SK-N-SH (cell line): ENCODE data around the gene IDH2. TPM values are rescaled to one million over a fixed set of nuclear protein-coding genes. Genes with fewer than 3 reads are reported as not detected.

Experiments
- CTCF ChIA-PET: fragments of 300-600, 350-600 bp; formaldehyde crosslinking; extraction: SDS; loops from one replicate; lab custom pipeline; 2021; lab: Yijun Ruan, JAX
- POLR2A ChIA-PET: fragments of 350-600 bp; sonication (Branson Sonifier 250); formaldehyde crosslinking; extraction: SDS; loops from one replicate; lab custom pipeline; 2020; ENCODE audit warnings: antibody characterized with exemption, inconsistent platforms; lab: Yijun Ruan, JAX
- DNase-seq: peaks from one replicate; pipeline ENCODE4 v3.0.0; 2012
- H2AFZ ChIP-seq: fragments of 200-600 bp; sonication (generic); 2 replicates; pipeline ENCODE4 v1.8.1; 2016; ENCODE audit warnings: antibody characterized with exemption, mild to moderate bottlenecking, low read depth
- H3F3A ChIP-seq: fragments of 200-600 bp; sonication (generic); replicated peaks from 2 replicates; pipeline ENCODE3; 2016; ENCODE audit warnings: antibody characterized with exemption, mild to moderate bottlenecking; ENCODE audit not compliant: insufficient read depth
- H3K27ac ChIP-seq, 2 experiments: fragments of 200-500 bp in 1 of 2; fragments of 200-600 bp in 1 of 2; sonication (Bioruptor generic) in 1 of 2; sonication (generic), shearing (Covaris generic) in 1 of 2; 2 replicates each; pipeline versions ENCODE4 v1.5.1 to v1.6.1; 2014 to 2016; ENCODE audit warnings: low read depth in 2 of 2, inconsistent platforms in 1 of 2, low read length in 1 of 2, mild to moderate bottlenecking in 1 of 2, mixed read lengths in 1 of 2
- H3K27me3 ChIP-seq: fragments of 200-600 bp; sonication (generic), shearing (Covaris generic); 2 replicates; pipeline ENCODE4 v1.6.1; 2016; ENCODE audit warnings: mixed run types; ENCODE audit not compliant: insufficient read depth
- H3K36me3 ChIP-seq, 2 experiments: fragments of 200-500 bp in 1 of 2; fragments of 200-600 bp in 1 of 2; sonication (Bioruptor generic) in 1 of 2; sonication (generic) in 1 of 2; replicated peaks in 1 of 2; 2 replicates each; pipeline versions ENCODE3 to v1.5.1; 2014 to 2016; ENCODE audit warnings: low read length in 1 of 2, mild to moderate bottlenecking in 1 of 2; ENCODE audit not compliant: insufficient read depth in 2 of 2, control insufficient read depth in 1 of 2
- H3K4me1 ChIP-seq, 2 experiments: fragments of 200-500 bp in 1 of 2; fragments of 200-600 bp in 1 of 2; sonication (Bioruptor generic) in 1 of 2; sonication (generic), shearing (Covaris generic) in 1 of 2; 2 replicates each; pipeline versions ENCODE4 v1.5.1 to v1.6.1; 2014 to 2016; ENCODE audit warnings: low read depth in 1 of 2, low read length in 1 of 2, mixed run types in 1 of 2; ENCODE audit not compliant: insufficient read depth in 2 of 2, control insufficient read depth in 1 of 2
- H3K4me2 ChIP-seq: fragments of 200-600 bp; sonication (generic), shearing (Covaris generic); 2 replicates; pipeline ENCODE4 v1.6.1; 2017; ENCODE audit warnings: mixed run types
- H3K4me3 ChIP-seq, 2 experiments: fragments of 200-500 bp in 1 of 2; fragments of 200-600 bp in 1 of 2; sonication (Bioruptor generic) in 1 of 2; sonication (generic), shearing (Covaris generic) in 1 of 2; 2 replicates each; pipeline versions ENCODE4 v1.5.1 to v1.8.1; 2014 to 2016; ENCODE audit warnings: low read depth in 2 of 2, inconsistent platforms in 1 of 2, low read length in 1 of 2, mild to moderate bottlenecking in 1 of 2, mixed read lengths in 1 of 2, moderate library complexity in 1 of 2
- H3K79me2 ChIP-seq: fragments of 200-600 bp; sonication (generic); 2 replicates; pipeline ENCODE4 v1.8.1; 2017; ENCODE audit warnings: mild to moderate bottlenecking; ENCODE audit not compliant: insufficient read depth
- H3K9ac ChIP-seq: fragments of 200-600 bp; sonication (generic); 2 replicates; pipeline ENCODE4 v1.6.1; 2017; ENCODE audit warnings: mixed run types
- H3K9me2 ChIP-seq: fragments of 200-600 bp; sonication (generic); 2 replicates; pipeline ENCODE4 v1.6.1; 2017; ENCODE audit warnings: mixed run types
- H3K9me3 ChIP-seq: fragments of 200-600 bp; sonication (generic); 2 replicates; pipeline ENCODE4 v1.6.1; 2017; ENCODE audit warnings: mixed run types, mild to moderate bottlenecking, moderate library complexity
- H4K20me1 ChIP-seq: fragments of 200-600 bp; sonication (generic); 2 replicates; pipeline ENCODE4 v1.6.1; 2017; ENCODE audit warnings: mild to moderate bottlenecking, mixed run types; ENCODE audit not compliant: insufficient read depth
- ELF1 ChIP-seq: IDR thresholded peaks from 2 replicates; pipeline ENCODE4 v1.4.0; 2012
- FOSL2 ChIP-seq: IDR thresholded peaks from 2 replicates; pipeline ENCODE4 v1.4.0; 2012; ENCODE audit warnings: low read depth, mild to moderate bottlenecking, moderate library complexity, borderline replicate concordance
- FOXM1 ChIP-seq: IDR thresholded peaks from 2 replicates; pipeline ENCODE4 v1.4.0; 2012; ENCODE audit warnings: low read depth, mild to moderate bottlenecking
- GABPA ChIP-seq: IDR thresholded peaks from 2 replicates; pipeline ENCODE4 v1.4.0; 2012; ENCODE audit warnings: low read depth, mild to moderate bottlenecking
- JUND ChIP-seq: IDR thresholded peaks from 2 replicates; pipeline ENCODE4 v1.4.0; 2012
- NRF1 ChIP-seq: IDR thresholded peaks from 2 replicates; pipeline ENCODE4 v1.6.1; 2012; ENCODE audit warnings: low read depth, mild to moderate bottlenecking, low read length
- POLR2AphosphoS5 ChIP-seq: IDR thresholded peaks from 2 replicates; pipeline ENCODE4 v1.6.1; 2012; ENCODE audit warnings: low read depth, low read length
- RCOR1 ChIP-seq: fragments of 150-350 bp; IDR thresholded peaks from 2 replicates; pipeline ENCODE4 v1.6.1; 2017; ENCODE audit warnings: antibody characterized with exemption, low read length
- SMC3 ChIP-seq: IDR thresholded peaks from 2 replicates; pipeline ENCODE4 v1.6.1; 2012; ENCODE audit warnings: low read depth, low read length, improper control_type of control experiment
- WGBS: methylation state at CpG from one replicate; pipeline ENCODE4 v1.1.6; 2017; ENCODE audit warnings: low lambda C conversion rate; 5-methylcytosine and 5-hydroxymethylcytosine counted together
- polyA plus RNA-seq, 3 experiments: library from polyadenylated mRNA; depleted of rRNA; stranded (reverse); fragments of >200 nt; gene quantifications; 2 replicates each; pipeline ENCODE4 v1.2.3, GENCODE V29; 2012
- TF ChIP-seq, protein P1 (sequence below): fragments of 150-350 bp; IDR thresholded peaks from 2 replicates; pipeline ENCODE4 v1.6.1; 2016; ENCODE audit warnings: mild to moderate bottlenecking, low read depth, low read length
- TF ChIP-seq, protein P2 (sequence below): IDR thresholded peaks from 2 replicates; pipeline ENCODE4 v1.4.0; 2012; ENCODE audit warnings: low read depth, borderline replicate concordance
- TF ChIP-seq, protein P3 (sequence below): fragments of 150-350 bp; IDR thresholded peaks from 2 replicates; pipeline ENCODE4 v1.6.1; 2017; ENCODE audit warnings: antibody characterized with exemption, low read length, low read depth, borderline replicate concordance
- TF ChIP-seq, protein P4 (sequence below): IDR thresholded peaks from 2 replicates; pipeline ENCODE4; 2012
- TF ChIP-seq, protein P5 (sequence below): IDR thresholded peaks from 2 replicates; pipeline ENCODE4 v1.4.0; 2012; ENCODE audit warnings: low read depth, borderline replicate concordance
- TF ChIP-seq, protein P6 (sequence below): IDR thresholded peaks from 2 replicates; pipeline ENCODE4 v1.4.0; 2012; ENCODE audit warnings: low read depth

IDH2 gene
- polyA plus RNA-seq, 1 of the 3 experiments (the other 2 are of a cell fraction), result 25.2 TPM

DNA sequence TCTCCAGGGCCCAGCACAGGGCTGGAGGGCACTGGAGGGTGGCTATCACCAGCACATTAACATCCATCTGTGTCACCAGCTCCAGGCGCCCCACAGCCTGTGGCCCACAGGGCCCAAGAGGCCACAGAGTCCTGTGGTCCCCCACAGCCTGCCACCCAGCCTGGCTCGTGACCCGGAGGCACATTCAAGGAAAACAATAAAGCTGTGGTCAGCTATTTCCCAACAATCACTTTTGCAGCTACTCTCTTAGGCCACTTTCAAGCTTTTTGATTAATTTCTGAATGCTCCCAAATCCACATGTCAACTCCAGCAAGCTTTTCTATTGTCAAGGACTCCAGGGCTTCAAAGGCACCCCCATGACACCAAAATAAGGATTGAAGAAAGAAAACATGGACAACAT lies 16.7 kb downstream of the IDH2 start:
- Histone ChIP-seq H3K4me1 (no peaks in the 10 kb centered on the region), H3K9me2 (no peaks in the 10 kb centered on the region), H4K20me1 (no peaks in the 10 kb centered on the region), H3K9ac (no peak overlapping the region), H3F3A (no peaks in the 10 kb centered on the region), H3K4me2 (no peak overlapping the region), H3K36me3 (peaks cover 6 to 7% of the 10 kb centered on the region in 2 experiments), H2AFZ (no peak overlapping the region), H3K27ac (no peak overlapping the region), H3K9me3 (no peaks in the 10 kb centered on the region), H3K79me2 (no peaks in the 10 kb centered on the region), H3K27me3 (no peaks in the 10 kb centered on the region), H3K4me3 (no peak overlapping the region)
- CTCF ChIA-PET, result interaction anchor here (0.8 to 2.9 kb wide), 5 partner anchors 9 to 325 kb away, joined by 3 to 12 read pairs (median 4); partner anchors contain the start of gene IDH2
- DNase-seq, result no peak
- POLR2A ChIA-PET, result no interaction called here
- TF ChIP-seq, protein P1, sequence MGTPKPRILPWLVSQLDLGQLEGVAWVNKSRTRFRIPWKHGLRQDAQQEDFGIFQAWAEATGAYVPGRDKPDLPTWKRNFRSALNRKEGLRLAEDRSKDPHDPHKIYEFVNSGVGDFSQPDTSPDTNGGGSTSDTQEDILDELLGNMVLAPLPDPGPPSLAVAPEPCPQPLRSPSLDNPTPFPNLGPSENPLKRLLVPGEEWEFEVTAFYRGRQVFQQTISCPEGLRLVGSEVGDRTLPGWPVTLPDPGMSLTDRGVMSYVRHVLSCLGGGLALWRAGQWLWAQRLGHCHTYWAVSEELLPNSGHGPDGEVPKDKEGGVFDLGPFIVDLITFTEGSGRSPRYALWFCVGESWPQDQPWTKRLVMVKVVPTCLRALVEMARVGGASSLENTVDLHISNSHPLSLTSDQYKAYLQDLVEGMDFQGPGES, result no peak
- TF ChIP-seq NRF1 (no peak), GABPA (no peak), FOSL2 (no peak), SMC3 (no peak), POLR2AphosphoS5 (no peak), FOXM1 (no peak), ELF1 (no peak), JUND (no peak), RCOR1 (no peak)
- TF ChIP-seq, protein P2, sequence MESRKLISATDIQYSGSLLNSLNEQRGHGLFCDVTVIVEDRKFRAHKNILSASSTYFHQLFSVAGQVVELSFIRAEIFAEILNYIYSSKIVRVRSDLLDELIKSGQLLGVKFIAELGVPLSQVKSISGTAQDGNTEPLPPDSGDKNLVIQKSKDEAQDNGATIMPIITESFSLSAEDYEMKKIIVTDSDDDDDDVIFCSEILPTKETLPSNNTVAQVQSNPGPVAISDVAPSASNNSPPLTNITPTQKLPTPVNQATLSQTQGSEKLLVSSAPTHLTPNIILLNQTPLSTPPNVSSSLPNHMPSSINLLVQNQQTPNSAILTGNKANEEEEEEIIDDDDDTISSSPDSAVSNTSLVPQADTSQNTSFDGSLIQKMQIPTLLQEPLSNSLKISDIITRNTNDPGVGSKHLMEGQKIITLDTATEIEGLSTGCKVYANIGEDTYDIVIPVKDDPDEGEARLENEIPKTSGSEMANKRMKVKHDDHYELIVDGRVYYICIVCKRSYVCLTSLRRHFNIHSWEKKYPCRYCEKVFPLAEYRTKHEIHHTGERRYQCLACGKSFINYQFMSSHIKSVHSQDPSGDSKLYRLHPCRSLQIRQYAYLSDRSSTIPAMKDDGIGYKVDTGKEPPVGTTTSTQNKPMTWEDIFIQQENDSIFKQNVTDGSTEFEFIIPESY, result no peak
- TF ChIP-seq, protein P3, sequence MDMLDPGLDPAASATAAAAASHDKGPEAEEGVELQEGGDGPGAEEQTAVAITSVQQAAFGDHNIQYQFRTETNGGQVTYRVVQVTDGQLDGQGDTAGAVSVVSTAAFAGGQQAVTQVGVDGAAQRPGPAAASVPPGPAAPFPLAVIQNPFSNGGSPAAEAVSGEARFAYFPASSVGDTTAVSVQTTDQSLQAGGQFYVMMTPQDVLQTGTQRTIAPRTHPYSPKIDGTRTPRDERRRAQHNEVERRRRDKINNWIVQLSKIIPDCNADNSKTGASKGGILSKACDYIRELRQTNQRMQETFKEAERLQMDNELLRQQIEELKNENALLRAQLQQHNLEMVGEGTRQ, result no peak
- TF ChIP-seq, protein P4, sequence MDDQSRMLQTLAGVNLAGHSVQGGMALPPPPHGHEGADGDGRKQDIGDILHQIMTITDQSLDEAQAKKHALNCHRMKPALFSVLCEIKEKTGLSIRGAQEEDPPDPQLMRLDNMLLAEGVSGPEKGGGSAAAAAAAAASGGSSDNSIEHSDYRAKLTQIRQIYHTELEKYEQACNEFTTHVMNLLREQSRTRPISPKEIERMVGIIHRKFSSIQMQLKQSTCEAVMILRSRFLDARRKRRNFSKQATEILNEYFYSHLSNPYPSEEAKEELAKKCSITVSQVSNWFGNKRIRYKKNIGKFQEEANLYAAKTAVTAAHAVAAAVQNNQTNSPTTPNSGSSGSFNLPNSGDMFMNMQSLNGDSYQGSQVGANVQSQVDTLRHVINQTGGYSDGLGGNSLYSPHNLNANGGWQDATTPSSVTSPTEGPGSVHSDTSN, result no peak
- TF ChIP-seq, protein P5, sequence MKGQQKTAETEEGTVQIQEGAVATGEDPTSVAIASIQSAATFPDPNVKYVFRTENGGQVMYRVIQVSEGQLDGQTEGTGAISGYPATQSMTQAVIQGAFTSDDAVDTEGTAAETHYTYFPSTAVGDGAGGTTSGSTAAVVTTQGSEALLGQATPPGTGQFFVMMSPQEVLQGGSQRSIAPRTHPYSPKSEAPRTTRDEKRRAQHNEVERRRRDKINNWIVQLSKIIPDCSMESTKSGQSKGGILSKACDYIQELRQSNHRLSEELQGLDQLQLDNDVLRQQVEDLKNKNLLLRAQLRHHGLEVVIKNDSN, result no peak
- TF ChIP-seq, protein P6, sequence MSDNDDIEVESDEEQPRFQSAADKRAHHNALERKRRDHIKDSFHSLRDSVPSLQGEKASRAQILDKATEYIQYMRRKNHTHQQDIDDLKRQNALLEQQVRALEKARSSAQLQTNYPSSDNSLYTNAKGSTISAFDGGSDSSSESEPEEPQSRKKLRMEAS, result no peak
- WGBS, result 100% methylated on average over 3 of the region's 3 CpGs
